Measurements from ENCODE around the gene NPY2R.
A peak's percentile ranks its signal among the peaks of the same experiment; 100 is the strongest.

The NPY2R gene, protein sequence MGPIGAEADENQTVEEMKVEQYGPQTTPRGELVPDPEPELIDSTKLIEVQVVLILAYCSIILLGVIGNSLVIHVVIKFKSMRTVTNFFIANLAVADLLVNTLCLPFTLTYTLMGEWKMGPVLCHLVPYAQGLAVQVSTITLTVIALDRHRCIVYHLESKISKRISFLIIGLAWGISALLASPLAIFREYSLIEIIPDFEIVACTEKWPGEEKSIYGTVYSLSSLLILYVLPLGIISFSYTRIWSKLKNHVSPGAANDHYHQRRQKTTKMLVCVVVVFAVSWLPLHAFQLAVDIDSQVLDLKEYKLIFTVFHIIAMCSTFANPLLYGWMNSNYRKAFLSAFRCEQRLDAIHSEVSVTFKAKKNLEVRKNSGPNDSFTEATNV

DNA sequence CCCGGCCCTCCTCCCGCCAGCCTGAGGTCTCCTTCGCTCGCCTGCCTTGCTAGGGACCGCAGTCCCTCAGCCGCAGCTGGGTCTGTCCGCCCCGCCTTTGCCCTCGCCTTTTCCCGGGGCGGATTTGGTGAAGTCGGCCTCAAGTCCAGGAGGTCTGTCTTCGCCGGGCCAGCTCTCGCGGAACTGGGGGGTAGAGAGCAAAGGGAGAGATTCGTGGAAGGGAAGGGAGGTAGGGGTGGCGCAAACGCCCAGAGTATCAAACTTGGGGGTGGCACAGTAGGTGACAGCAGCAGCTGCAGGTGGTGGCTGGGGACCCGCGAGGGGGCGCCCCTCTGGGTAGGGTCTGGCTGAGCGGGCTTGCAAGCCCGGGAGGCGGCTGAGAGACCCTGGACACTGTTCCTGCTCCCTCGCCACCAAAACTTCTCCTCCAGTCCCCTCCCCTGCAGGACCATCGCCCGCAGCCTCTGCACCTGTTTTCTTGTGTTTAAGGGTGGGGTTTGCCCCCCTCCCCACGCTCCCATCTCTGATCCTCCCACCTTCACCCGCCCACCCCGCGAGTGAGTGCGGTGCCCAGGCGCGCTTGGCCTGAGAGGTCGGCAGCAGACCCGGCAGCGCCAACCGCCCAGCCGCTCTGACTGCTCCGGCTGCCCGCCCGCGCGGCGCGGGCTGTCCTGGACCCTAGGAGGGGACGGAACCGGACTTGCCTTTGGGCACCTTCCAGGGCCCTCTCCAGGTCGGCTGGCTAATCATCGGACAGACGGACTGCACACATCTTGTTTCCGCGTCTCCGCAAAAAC lies at the start of gene NPY2R:
Gene NPY2R (plus strand): TSS at position 379 of the 797 bp plus-strand sequence. CDS start 5,304 bp downstream, outside the sequence.
- peak in 1 of 2 experiments; percentile 47 for DNase-seq

DNA sequence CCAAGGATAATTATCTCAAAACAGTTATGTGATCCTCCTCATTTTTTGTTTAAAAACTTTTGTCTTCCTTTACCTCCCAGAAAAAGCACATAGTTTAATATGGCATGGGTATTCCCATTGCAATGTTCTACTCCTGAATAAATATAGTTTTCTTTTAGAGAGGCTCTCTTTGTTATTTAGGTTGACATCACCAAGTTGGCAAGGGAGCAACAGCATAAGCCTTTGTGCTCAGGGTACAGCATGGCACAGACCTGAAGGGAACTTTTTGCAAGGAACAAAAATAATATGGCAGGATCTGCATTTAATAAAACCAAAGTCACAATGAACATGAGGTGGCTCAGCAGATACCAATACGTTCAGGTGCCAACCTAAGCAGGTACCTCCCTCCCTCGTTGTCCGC lies 47.1 kb upstream of the NPY2R start:
- DNase-seq = no peak

DNA sequence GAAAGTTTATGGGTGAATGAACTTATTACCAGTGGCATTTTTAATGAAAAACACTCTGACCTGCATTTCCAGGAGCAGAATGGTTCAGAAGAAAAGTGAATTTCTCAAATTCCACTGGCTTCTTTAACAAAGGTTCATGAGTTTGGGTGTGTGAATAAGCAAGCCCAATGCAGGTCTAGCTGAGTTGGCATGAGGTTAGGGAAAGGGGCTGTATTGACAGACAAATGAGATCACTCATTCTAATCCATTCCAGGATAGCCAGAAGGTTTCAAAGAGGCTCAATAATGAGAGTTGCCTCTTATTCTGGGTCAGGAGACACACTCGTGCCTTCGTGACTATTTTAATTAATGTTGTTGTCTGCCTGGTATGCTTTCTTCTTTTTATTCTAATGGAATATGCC lies 43.7 kb upstream of the NPY2R start:
- DNase-seq = no peak

DNA sequence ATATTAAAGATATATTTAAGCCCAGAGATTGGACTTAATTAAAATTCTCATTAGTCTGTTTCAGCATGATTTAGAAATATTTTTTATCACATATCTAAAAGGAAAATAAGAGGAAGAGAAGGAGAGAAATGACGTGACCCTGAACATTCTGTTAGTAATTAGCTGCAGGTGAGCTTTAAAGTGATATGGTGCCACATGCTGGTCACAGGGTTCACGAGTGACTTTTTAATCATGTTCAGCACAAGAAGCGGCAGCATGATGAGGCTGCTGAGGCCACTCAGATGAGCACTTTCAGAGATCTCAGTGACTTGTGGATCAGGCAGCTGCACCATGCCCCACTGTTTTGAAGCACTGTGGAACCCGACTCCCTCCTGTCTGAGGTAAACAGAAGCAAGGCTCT lies 37.9 kb upstream of the NPY2R start:
- DNase-seq = no peak

DNA sequence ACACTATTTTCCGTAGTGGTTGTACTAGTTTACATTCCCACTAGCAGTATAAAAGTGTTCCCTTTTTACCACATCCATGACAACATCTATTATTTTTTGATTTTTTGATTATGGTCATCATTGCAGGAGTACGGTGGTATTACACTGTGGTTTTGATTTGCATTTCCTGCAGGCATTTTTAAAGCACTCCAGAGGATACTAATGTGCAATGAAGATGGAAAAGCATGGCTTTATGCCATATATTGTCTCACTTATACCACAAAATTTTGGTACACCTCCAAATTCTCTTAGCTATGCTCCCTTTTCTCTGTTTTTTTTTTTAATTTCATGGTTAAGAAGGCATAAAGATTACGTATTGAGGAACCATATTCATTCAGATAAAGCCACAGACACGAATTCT lies 35.1 kb upstream of the NPY2R start:
- no peak for DNase-seq

DNA sequence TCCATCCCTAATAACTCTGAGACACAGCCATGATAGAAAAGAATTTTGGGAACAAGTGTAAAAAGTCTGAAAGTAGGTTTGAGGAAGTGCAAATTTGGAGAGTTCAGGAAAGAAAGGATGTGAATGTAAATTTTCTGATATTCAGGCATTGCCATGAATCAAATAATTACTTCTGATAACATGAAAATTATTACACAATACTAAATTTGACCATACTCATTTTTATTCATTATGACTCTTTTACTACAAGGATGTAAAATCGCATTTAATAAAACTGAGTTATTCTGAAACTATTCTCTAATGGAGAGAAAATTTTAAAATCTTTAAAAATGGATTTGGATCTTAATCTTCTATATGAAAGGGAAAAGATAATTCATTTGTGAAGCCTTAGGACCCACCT lies 33.8 kb upstream of the NPY2R start:
- DNase-seq = no peak

DNA sequence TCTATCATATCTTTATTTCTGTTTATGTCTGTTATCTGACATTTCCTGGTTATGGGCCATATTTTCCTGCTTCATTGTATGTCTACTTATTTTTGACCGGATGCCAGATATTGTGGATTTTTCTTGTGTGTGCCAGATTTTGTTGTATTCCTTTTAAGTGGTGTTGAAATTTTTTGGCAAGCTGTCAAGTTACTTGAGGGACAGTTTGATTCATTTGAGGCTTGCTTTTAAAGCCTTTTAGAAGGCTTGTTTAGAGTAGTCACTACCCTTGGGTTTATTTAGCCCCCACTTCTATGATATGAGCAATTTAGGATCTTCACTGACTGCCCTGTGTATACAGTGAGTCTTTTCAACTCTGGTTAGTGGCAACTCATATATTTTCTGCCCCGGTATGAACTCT lies 29.2 kb upstream of the NPY2R start:
- no peak for DNase-seq

DNA sequence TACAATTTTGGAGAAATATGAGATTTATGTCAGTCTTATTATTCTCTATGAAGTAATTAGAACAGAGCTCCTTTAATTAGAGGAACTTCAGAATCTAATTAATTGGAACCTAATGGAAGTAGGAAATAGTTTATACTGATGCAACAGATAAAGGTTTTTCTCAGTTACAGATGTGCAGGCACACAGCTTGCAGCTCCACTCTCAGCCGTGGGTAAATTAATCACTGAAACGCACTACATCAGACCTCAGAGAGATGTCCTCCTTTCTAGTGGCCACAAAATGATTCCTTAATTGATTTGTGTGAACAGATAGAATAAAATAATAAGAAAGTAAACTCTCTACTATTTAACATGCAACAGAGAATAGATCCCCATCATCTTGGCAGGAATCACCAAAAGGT lies 21.5 kb upstream of the NPY2R start:
- DNase-seq = no peak

DNA sequence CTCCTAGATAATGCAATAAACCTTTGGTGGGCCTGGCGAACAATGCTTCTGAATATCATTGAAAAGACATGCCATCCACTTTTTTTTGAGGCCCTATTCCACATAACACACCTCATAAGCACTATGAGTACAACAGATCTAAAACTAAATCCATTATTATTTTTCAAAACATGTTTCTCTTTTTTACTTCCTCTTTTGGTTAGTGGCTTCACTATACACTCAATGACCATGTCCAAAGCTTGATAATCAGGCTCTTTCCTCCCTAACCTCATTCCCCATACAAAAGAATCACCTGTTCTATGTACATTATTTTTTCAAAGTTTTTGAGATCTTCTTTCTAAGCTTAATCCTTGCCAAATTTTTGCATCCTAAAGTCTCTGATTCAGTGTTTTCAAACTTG lies 20.4 kb upstream of the NPY2R start:
- no peak for DNase-seq

DNA sequence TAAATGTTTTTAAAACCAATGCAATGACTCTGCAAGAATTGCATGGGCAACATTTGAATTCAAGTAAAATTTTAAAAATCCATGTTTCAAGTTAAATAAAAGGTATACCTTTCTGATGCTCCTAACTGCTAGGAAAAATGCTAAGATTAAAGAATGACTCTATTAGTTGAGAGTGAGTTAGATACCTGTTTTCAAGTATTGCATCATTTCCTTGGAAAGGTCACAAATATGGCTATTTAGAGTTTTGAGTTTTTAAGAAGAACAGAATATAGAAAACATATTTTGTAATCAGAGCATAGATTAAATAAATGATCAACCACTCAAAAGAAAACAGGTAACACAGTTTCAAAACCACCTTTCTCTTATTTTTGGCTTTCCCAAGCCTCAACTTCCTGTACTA lies 18.3 kb upstream of the NPY2R start:
- no peak for DNase-seq

DNA sequence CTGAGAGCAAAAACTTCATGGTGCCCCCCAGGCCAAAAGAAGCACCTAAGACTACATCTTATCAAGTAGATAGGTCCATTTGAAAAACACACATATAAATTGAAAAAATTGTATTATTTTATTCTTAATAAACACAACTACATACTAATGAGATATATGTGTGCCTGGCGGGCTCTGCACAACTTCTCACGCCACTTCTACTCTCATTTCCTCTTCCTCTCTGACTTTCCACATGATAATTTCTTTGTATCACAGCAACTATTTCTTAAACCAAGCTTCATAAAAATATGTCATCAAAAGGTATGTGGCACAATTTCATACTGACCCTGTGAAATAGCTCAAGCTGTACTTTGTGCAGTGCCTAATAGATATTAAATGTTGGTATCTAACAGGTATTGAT lies 10.7 kb upstream of the NPY2R start:
- DNase-seq = no peak

DNA sequence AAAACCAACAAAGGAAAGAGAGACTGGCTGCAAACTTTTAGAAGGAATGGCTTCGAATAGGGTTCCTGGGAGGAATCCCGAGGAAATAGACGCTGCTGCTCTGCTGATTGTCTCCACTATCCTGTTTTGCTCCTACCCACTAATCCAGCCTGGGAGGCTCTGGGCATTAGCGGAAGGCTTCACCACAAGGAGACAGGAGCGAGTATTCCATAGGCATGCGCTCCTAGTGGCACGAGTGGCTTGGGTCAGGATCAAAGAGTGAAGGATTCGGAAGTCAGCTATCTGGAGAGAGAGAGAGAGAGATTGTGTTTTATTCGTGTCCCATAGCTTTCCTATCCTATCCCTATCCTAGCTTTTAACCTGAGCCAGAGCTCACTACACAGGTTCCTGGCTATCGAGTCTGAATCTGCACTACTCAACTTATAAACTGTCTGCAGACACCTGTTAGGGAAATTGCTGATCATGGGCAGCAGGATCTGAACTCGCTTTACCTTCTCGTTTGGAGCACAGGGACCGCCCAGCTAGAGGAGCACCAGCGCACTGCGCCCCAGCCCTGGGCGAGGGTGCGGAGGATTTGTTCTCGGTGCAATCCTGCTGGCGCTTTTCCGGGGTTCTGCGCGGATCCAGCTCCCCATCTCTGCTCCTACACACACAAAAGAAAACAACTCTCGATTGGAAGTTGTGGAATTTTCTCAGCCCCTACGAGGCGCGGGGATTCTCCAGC lies 740 bp upstream of the NPY2R start:
- DNase-seq = peak in 1 of 2 experiments; percentile 41

DNA sequence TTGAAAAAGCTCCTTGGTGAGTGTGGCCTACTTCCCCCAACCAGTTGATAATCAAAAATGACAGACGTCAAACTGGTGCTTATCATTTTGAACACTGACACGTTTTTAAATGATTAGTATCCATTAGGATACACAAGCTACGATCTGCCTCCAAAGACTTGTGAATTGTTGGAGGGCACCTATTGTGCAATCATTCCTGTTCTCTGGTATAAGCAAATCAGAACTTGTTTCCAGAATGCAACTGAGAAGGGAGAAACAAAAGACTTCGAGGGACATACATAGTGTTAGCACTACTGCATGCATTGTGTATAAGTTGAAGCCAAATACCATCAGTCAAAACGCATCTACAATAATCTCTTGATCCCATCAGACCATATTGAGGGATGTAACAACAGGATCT lies 11.6 kb downstream of the NPY2R start:
- no peak for DNase-seq

DNA sequence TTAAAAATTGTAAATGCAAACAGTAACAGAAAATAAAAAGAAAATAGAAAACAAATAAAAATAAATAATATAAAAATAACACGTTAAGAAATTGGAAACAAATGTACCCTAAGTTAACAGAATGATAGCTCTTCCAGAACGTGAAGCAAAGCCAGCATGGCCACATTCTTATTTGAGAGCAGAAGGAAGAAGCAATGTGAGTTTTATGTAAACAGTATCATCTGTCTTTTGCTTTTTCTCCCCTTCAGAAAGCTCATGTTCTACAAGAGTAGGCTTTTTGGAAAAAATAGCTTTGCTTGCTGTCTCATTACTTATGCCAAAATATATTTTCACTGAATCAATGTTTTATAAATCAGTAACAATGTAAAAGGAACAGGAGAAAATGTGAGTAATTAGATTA lies 18.7 kb downstream of the NPY2R start:
- DNase-seq = no peak

DNA sequence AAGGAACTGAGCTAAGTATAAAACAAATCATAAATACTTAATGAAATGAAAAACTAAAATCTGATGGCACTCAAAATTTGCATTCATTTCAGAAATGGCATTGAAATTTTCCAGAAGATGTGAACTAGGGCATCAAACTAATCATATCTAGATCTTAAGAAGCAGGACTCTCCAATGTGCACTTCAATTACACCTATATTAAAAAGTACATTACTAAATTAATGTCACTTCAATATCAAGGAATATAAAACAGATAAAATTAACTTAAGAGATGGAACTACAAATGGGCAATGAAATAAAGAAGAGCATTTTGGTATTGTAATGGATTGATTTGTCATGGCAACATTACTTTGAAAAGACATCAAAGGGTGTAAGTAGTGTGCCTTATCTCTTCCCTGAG lies 20.3 kb downstream of the NPY2R start:
- DNase-seq = no peak

DNA sequence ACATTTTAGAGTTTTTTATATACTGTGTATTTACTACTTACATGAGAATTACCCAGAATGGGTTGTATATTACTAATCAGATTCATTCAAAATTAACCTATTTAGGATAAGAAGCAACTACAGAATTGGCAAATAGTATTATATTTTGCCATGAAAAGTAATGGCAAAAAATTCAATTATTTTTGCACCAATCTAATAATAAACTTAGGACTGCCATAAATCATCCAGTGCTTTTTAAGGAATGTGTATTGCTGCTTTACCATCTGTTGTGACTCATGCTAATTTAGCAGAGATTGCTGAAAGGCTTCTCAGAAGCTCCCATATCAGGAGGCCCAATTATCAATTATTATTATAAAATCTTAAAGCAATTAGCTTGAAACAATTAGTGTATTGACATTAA lies 24.0 kb downstream of the NPY2R start:
- no peak for DNase-seq

DNA sequence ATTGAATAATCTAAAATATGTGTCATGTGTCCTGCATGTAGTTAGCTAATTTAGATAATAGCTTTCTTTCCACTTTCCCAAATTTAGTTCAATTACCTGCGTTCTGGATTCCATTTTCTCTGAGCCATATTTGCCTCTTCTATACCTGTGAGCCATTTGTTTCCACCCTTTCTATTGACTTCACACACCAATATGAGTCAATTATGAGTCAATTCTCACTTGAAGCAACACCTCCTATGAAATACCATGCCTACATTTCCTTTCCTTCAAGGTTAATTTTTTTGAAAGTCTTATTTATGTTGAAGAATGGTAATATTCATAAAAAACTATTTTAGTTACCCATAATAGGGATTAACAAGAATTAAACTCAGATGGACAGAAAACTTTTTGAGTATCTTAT lies 25.8 kb downstream of the NPY2R start:
- DNase-seq = no peak

DNA sequence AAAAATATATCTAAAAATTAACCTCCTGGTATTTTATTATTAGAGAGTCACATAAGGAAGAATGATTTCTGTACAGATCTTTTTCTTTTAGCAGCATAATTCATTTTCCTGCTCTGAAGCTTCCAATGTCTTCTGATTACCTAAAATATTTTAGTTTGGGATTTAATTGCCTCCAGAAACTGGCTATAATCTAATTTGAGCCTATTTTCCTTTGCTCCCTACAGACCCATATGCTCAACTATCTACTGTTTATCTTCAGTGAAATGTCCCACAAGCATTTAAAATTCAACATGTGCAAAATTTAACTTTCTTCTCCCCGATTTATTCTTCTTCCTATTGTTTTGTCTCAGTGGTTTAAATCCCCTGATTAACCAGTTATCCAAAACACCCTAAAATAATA lies 29.1 kb downstream of the NPY2R start:
- no peak for DNase-seq

DNA sequence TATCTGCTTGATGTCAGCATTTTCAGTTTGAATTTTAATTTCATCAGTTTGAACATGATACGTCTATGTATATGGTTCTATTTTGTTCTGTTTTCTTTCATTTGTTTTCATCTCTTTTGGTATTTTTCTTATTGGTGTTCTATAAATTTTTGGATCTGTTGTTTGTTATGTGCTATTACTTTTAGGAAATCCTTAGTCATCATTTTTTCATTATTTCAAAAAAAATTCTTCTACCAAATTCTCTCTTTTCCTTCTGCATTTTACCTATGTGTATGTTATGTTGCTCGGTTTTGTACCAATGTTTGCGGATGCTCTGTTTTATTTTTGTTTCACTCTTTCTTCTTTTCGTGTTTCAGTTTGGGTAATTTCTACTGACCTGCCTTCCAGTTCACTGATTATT lies 32.8 kb downstream of the NPY2R start:
- DNase-seq = no peak

DNA sequence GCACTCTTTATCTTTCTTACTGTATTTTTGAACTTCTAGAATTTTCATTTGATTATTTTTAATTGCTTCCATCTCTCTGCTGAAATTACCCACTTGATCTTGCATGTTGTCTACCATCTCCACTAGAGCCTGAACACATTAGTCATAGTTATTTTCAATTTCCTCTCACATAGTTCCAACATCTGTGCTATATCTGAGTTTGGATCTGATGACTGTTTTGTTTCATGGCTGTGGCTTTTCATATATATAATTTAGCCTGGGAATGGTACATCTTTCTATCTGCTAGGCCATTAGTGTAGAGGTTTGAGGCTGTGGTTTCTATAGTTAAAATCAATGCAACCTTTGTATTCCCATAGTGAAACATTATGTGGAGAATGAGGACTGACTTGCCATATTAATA lies 33.2 kb downstream of the NPY2R start:
- no peak for DNase-seq

DNA sequence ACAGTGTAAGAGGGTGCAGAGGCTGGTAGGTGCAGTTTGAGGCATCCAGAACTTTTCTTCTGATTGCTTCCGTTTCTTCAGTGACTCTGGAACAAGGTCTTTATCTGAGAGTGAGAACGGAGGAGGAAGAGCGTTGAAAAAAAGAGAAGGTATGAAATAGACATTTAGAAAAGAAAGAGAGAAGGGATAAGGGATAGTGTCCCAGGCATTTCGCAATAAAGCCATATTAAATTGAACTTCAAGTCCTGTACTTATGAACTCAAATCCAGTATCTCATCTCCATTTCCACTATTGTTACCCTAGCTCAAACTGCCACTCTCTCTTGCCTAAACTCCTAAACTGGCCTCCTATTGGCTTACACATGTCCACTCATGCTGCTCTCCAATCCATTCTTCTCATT lies 36.7 kb downstream of the NPY2R start:
- no peak for DNase-seq

DNA sequence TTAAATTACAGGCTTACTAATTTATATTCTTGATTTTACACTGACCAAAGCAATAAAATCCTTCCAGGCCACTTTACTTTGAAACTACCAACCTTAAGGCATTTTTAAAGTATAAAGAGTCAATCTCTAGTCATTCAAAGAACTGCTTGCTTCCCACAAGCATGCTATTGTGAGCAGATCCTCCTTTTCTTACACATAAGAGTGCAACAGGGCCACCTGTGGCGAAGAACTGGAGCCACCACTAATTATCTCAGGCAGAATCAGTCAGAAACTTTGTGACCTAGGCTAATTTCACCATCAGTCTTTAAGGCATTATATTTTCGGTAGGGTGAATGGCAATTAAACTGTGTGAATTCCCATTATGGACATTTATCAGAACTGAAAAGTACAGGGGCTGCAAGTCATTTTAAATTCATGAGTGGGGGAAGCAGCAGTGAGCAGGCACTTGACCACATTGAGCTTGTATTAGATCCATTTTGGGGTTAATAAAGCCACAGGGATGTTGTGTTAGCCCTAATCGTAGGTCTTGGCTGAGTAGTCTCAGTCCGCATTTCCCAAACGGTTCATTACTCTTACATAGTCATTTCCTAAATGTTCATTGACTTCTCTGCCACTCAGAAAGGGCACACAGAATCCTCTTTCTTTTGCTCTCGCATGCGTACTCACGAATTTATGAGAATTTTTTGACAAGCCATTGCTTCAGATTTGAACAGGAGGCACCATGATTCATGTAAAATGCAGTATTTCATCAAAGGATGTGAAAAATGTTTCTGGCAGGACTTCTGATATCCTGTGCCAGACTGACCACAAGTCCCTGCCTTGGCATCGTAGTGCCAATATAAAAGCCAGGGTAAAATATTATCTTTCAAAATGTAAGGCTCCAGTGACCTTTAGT lies 39.8 kb downstream of the NPY2R start:
- DNase-seq = no peak
